Activated CD8-positive, alpha-beta memory T cell treated with anti-CD3 and anti-CD28 coated beads, Interleukin-2, amount 50 U/mL, for 48 hours (primary cell): ENCODE results near the gene RRM2.
"Not testable (repeated sequence)": the region's sequence is repeated elsewhere in the genome, so short reads cannot be mapped to it uniquely, and the experiment has no call there.

Experiments used
- DNase-seq: peaks from one replicate; pipeline ENCODE4 v3.0.0-alpha.2; 2020

Gene RRM2

DNA sequence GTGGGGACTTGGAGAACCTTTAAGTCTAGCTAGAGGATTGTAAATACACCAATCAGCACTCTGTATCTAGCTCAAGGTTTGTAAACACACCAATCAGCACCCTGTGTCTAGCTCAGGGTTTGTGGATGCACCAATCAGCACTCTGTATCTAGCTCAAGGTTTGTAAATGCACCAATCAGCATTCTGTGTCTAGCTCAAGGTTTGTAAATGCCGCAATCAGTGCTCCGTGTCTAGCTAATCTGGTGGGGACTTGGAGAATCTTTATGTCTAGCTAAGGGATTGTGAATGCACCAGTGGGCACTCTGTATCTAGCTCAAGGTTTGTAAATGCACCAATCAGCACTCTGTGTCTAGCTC, 30.7 kb upstream of the RRM2 start:
- DNase-seq: not testable (repeated sequence)

DNA sequence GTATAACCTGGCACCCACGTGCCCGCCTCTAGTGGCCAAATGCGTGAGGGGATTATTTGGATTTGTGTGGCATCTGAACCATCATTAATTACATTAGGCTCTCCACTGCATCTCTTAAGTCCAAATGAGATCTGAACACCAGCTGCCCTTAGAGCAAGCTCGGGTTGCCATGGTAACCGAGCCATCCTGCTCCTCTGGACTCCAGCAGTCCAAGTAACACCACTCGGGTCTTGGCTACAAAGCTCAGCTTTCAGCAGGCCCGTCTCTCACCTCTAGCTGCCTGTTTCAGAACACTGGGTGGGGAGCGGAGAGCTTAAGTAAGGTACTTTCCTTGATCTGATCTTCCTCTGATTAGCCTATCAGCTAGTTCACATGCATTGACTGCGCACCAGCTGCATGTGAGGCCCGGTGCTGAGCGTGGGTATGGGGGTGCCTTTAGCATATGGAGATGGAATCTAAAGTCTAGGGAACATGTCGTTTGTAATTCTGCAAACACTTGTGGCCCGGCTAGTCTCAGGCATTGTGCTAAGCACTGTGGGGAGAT, 28.2 kb upstream of the RRM2 start:
- no peak for DNase-seq

DNA sequence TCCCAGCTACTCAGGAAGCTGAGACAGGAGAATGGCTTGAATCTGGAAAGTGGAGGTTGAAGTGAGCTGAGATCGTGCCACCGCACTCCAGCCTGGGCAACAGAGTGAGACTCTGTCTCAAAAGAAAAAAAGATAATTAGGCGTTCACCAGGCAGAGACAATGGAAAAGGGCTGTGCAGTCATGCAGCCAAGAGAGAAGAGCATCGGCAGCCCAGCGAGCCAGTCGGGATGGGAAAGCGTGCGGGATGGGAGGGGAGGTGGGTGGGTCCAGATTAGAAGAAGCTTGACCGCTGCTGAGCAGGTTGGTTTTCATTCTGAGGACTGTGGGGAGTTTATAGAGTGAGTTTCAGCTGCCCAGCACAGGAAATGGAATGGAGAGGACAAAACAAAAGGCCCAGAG, 27.4 kb upstream of the RRM2 start:
- DNase-seq: no peak

DNA sequence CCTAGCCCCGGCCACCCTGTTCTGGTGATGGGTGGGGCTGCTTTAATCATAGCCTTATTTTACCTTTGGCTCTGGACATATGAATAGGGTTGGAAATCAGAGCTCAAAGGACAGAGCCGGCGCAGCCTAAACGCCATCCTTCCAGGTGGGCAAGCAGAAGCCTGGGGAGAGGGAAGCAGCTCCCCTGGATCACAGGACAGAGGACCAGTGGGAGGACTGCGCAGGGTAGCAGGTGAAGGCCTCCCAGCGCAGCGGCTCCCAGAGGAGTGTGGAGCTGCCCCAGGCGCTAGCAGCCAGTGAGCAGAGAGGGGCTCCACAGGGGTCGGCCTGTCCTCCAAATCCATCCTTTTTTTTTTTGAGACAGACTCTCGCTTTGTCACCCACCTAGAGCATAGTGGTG, 25.9 kb upstream of the RRM2 start:
- no peak for DNase-seq

DNA sequence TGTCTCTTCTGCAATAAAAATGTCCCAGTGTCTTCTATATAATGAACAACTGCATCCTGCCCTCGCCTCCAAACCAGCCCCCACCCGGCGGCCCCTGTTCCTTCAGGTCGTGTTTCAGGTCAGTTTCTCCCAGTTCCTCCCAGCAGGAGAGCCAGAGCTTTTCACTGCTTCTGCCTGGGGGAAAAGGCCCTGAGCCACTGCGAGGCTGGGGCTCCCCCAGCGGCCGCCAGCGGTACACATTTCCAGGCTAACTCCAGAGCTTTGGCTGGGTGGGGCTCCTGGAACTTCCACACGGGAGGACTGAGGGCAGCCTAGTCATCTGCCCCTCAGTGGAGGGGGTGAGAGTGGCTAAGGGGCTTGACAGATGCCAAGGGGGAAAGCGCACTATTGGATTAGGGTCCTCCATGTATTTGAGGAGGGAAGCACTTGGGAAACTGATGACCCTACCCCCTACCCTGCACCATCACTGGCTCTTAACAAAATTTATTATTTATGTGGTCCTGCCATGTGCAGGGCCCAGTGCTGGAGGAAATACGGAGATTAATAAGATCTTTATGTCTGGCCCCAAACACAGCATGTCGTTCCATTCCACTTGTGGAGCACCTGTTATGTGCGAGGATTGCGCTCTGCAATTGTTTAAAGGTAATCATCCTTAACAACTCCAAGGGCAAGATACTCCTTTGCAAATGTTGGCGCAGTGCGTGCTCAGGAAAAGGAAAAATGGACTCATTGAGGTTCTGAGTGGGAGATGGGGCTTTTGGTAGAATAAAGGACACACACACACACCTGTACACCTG, 25.0 kb upstream of the RRM2 start:
- peak; percentile 71 for DNase-seq

DNA sequence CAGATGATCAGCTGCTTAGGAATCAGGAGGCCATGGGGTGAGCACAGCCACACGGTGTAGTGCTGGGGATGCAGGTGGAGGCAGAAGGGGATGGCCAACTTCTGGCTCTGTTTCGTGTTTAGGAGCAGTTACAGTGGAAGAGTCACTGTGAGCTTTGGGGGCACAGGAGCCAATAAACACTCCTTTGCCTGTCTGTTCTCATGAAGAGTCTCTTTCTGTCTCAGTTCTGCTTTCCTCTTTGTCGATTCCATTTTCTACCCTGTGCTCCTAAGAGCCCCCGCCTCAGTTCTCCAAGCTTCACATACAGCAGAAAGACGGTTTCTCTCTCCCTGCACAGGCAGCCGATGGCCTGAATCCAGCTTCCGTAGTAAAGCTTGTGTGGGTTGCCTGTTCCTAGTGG, 21.0 kb upstream of the RRM2 start:
- no peak for DNase-seq

DNA sequence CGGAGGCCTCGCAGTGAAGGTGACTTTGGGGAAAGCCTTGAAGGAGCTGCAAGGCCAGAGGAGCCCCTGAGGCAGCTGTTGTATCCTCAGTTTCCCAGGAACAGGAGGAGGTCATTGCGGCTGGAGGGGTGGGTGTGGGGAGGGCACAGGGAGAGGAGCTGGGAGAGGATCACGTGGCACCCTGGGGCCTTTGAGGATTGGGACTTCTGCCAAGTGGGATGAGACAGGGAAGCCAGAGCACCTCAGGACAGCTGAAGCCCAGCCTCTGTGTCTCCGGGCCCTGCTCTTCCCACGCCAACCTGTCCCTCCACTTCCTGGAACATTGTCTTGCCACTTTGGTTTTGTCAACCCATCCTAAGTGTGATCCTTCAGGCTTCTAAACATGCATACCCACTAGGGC, 19.4 kb upstream of the RRM2 start:
- no peak for DNase-seq

DNA sequence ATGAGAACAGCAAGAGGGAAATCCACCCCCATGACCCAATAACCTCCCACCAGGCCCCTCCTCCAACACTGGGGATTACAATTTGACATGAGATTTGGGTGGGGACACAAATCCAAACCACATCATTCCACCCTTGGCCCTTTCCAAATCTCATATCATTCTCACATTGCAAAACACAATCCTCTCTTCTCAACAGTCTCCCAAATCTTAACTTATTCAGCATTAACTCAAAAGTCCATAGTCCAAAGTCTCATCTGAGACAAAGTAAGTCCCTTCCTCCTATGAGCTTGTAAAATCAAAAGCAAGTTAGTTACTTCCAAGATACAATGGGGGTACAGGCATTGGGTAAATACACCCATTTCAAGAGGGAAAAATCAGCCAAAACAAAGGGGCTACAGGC, 17.6 kb upstream of the RRM2 start:
- not testable (repeated sequence) for DNase-seq

DNA sequence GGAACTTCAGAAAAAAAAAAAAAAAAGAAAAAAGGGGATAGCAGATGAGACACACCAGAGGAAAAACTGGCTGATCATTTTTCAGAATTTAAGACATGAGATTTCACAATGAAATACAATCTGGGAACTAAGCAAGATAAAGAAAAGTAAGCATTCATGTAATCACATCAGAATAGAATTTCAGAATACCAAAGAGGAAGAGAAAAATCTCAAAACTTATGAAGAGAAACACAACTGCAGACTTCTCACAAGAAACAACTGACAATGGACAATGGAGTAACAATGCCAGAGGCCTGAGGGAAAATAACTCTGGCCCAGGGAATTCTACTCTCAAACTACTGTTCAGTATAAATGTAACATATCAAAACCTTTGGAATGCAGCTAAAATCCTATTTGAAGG, 13.2 kb upstream of the RRM2 start:
- no peak for DNase-seq

DNA sequence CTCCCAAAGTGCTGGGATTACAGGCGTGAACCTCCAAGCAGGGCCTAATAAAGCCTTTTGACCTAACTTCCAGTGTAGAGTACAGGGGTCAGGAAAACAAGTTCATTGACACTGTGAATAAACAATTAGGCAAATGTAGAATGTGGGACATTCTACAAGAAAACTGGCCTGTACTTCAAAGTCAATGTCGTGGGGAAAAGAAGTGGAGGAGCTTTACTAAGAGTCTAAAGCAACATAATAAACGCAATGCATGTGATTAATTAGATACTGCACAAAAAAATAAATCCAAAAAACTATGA, 3.6 kb upstream of the RRM2 start:
- DNase-seq: no peak

DNA sequence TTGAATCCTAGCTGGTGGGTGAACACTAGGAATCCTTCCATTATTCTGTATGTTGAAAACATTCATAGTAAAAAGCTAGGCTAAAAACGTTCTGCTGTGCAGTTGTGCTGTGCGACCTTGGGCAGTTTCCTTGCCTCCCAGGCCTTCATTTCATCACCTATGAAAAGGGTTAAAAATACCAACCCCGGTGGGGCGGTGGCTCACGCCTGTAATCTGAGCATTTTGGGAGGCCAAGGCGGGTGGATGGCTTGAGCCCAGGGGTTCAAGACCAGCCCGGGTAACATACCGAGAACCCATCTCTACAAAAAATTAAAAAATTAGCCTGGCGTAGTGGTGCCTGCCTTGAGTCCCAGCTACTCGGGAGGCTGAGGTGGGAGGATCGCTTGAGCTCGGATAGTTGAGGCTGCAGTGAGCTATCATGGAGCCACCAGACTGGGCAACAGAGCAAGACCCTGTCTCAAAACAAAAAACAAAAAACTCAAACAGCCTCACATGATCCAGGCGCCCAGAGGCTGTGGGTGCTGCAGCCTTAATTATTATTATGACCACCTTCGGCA, 2.9 kb upstream of the RRM2 start:
- DNase-seq: no peak

DNA sequence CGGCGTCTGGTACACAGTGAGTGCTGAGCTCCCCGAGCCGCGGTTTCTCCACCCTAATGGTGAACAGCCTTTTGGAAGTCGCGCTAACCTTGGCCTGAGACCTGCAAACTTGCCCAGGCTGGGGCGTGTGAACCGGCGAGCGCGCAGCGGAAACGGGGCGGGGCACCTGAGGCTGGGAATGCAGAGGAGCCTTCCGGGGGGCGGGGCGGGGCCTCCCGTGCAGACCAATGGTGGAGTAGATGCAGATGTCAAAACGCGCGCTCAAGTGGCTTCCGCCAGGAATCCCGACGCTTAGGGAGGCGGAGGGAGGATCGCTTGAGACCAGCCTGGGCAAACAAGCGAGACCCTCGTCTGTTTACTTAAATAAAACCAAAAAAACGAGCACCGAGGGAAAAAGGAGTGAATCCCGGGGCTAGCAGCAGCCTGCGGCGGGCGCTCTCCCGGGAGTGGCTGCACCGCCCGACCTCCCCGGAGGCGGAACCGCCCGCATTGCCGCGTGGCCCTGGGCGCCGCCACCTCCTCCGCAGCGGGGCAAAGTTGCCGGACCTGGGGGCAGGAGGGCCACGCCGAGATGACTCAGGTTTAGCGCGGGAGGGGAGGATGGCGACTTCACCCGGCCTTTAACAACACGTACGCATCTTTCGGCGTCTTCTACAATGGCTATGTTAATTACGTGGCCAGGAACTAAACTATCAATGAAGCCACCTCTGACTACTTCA, 2.2 kb upstream of the RRM2 start:
- DNase-seq: peak; percentile 97

DNA sequence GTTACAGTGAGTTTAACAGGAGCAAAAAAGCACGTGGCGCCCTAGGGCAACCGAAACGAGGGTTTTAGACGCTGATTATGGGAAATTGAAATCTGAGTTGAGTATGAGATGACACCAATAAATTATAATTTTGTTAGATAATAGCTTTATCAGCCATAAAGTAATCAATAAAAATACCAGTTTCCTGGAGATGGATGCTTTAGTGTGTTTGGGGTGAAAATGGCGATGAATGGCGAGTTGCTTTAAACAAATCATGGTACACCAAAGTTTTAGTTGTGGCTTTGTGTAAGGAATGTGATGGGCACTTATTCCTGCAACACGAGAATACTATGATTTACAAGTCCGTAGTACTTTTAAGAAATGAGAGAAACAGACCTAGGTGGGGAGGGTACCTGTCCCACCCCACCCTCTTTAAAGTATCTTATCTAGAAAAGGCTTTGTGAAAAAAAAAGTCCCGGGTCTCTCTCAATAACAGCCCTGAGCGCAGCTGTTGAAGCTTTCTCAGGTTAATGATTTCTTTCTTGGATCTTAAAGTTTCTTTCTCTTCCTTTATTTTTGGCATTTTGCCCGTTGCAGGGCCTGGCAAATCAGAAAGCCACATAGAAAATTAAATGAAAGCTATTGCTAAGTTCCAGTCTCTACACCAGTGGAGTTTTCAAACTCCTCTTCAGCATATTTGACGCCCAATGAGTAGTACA, 1.5 kb upstream of the RRM2 start:
- no peak for DNase-seq

DNA sequence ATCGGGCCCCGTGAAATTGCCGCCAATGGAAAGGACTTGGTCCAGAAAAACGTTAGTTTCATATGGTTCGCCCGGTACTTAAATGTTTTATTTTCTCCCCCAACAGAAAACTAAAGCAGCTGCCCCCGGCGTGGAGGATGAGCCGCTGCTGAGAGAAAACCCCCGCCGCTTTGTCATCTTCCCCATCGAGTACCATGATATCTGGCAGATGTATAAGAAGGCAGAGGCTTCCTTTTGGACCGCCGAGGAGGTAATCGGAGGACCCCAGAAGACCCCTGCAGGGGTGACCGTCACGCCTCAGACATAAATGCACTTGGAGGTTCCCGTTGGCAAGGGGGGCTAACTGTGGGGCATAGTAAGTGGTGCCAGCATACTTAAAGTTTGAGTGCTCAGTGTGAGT, 742 bp downstream of the RRM2 start:
- DNase-seq: no peak

DNA sequence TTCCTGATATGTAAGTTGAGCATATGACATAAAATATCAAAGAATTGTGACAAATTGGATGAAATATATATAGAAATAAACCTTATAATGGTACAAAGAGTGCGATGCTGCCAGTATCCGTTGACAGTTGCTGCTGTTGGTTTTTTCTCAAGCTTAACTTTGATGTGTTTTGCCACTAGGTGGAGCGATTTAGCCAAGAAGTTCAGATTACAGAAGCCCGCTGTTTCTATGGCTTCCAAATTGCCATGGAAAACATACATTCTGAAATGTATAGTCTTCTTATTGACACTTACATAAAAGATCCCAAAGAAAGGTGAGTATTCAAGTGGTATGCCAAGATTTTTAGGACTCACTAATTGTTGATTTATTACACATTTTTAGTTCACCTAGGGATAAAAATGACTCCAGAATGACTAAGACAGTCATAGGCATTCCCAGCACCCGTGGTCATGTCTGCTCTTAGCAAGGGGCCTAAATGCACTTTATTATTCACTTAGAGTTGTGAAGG, 2.1 kb downstream of the RRM2 start:
- no peak for DNase-seq

DNA sequence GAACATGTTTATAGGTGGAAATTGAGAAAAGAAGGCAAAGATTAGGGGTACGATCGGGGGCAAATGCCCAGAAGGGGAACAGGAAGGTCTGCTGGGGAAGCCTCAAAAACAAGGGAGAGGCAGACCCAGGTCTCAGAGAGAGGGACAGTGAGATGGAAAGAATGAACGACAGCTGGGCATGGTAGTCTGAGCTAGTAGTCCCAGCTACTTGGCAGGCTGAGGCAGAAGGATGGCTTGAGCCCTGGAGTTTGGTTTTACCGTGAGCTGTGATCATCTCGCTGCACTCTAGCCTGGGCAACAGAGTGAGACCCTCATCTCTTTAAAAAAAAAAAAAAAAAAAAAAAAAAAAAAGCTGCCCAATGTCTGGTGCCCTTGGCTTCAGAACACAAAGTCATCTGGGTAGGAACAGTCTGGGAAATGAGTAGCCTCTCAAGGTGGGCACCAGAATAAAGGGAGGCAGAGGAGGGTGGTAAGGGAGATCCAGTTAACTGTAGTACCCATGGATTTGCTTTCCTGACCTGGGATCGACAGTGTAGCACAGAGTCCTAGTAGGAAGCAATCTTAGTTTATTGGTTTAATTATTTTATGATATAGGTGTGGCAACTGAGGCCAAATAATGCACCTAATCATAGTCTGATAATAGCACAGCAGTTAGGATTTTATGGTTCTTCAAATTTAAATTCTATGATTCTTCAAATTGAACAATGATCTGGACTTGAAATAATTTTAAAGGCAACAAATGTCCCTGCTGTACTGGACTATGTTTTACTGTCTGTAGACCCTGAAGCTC, 3.5 kb downstream of the RRM2 start:
- DNase-seq: no peak

DNA sequence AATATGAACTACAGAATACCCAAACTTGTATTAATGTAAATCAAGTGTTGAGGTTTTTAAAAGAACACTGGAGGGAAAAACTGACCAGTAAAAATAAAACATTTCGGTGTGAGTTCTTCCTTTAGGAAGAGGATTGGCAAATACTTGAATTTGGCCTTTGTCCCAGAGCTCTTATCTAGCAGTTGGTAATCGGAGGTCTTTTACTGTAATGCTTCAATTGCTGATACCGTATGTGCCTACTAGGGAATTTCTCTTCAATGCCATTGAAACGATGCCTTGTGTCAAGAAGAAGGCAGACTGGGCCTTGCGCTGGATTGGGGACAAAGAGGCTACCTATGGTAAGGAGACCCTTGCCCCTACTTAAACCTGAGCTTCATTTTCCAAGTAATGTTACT, 4.1 kb downstream of the RRM2 start:
- no peak for DNase-seq

DNA sequence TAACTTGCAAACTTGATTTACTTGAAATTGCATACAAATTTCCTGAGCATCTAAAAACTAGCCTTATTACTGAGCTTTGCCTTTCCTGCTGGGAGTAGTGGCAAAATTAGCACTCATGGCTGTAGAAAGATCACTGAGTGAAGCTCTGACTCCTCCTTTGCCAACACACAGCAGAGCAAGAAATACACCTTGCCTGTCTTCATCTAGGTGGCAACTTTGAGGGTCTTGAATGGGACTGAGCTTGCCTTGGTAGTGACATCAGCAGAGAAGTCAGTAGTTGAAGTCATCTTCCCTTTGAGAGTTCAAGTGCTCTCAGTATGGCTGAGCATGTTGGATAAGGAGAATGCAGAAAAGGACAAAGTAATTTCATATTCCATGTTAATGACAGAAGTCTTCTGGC, 5.9 kb downstream of the RRM2 start:
- DNase-seq: no peak

DNA sequence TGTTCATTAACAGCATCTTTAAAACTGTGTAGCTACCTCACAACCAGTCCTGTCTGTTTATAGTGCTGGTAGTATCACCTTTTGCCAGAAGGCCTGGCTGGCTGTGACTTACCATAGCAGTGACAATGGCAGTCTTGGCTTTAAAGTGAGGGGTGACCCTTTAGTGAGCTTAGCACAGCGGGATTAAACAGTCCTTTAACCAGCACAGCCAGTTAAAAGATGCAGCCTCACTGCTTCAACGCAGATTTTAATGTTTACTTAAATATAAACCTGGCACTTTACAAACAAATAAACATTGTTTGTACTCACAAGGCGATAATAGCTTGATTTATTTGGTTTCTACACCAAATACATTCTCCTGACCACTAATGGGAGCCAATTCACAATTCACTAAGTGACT, 7.0 kb downstream of the RRM2 start:
- no peak for DNase-seq

DNA sequence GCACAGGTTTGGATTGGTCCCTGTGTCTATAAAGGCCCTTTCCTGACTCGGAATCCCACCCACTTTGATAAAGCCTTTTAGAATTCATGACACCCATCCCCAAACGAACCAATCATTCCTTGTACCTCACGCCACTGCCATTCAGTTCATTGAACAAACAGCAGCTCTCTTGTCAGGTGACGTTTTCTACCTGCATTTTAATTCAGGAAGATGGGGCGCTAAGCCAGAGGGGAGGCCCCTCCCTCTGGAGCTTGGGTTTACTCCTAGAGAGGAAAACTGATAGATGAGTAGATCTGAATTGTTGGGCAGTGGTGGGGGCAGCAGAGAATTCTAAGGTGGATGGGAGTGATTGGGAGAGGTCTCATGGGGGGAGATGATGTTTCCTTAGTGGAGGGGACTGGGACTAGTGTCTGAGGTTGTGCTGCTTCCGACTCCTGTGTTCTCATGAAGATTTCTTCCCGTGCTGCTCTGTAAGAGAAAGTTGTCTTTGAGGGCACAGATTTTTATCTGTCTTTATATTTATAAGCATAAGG, 9.6 kb downstream of the RRM2 start:
- DNase-seq: no peak

DNA sequence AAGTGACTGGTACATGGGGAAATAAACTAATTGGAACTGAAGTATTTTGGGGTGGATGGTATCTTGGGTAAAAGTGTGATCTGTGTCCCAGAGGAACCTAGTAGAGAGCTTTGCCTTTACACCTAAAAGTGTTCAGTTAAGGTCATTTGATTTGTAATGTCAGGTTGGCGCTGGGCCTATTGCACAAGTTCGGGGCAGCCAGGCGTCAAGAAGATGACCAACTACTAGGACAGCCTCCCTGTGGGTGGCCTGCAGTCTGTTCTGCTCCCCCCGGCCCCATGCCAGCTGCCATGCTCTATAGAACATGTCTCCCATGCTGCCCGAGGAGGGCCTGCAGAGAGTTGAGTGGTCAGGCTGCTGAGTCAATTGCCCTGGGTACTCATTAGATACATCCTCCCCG, 10.1 kb downstream of the RRM2 start:
- no peak for DNase-seq

DNA sequence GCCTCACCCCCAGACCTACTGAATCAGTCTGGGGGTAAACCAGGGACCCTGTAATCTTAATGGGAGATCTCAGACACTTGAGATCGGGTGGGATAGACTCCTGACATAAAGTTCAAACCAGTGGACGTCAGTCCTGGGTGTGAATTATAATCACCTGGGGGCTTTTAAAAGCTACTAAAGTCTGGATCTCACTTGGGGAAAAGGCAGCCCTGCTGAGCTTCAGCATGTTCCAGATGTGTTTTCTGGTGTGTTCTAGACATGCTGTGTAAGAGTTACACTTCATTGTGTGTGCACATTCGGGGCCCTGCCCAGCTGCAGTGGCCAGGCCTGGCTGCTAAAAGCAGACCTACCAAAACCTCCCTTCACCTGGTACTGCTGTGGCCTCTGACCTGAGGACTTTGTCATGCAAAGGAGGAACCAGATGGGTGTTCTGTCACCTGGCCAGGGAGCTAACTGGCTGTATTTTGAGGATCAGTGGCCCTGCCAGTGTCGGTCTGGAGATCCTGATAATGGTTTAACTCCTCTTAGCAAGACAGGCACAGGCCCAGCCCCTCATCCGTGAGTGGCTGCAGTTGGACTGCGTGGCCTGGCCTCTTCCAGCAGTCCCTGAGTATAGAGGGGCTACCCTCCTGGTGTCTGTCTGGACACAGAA, 10.6 kb downstream of the RRM2 start:
- no peak for DNase-seq
